ENCODE results near the gene ASNSD1. TPM values are rescaled to one million over a fixed set of nuclear protein-coding genes. Genes with fewer than 3 reads are reported as not detected.
"Not testable (repeated sequence)": the region's sequence is repeated elsewhere in the genome, so short reads cannot be mapped to it uniquely, and the experiment has no call there.

The ASNSD1 gene
- total and polyA plus RNA-seq, 5 donors from 2014 or later: 46.3 to 84.5 (median 56.8) TPM

GRCh38 chr2:189651284-189651683 lies 10.0 kb upstream of the ASNSD1 start:
- Mint-ChIP-seq H3K4me1 (peaks cover 0 to 6% (median 3%) of the 10 kb centered on the region in 4 donors), H3K9me3 (peaks cover 0 to 6% (median 1%) of the 10 kb centered on the region in 7 donors), H3K27me3 (no peaks in the 10 kb centered on the region), H3K4me3 (no peak overlapping the region), H3K36me3 (peaks cover 4% of the 10 kb centered on the region), H3K27ac (no peak overlapping the region)
- DNase-seq (no peak), ATAC-seq (ENCODE audit: low read depth in 2 of 2) (no peak)
- H3K36me3 ChIP-seq (ENCODE audit: control insufficient read depth, insufficient read depth, low read length): no peaks in the 10 kb centered on the region
- H3K4me3 ChIP-seq (ENCODE audit: low read depth, low read length): no peak overlapping the region
- no peaks in the 10 kb centered on the region for H3K27me3 ChIP-seq (ENCODE audit: control insufficient read depth, insufficient read depth, low read length)
- H3K9me3 ChIP-seq (ENCODE audit: control insufficient read depth in 2 of 2, low read length in 2 of 2): no peaks in the 10 kb centered on the region
- no peak overlapping the region for H3K27ac ChIP-seq (ENCODE audit: insufficient read depth, low read length, poor library complexity, severe bottlenecking)
- H3K4me1 ChIP-seq (ENCODE audit: control insufficient read depth, insufficient read depth, low read length, poor library complexity, severe bottlenecking): no peaks in the 10 kb centered on the region

DNA sequence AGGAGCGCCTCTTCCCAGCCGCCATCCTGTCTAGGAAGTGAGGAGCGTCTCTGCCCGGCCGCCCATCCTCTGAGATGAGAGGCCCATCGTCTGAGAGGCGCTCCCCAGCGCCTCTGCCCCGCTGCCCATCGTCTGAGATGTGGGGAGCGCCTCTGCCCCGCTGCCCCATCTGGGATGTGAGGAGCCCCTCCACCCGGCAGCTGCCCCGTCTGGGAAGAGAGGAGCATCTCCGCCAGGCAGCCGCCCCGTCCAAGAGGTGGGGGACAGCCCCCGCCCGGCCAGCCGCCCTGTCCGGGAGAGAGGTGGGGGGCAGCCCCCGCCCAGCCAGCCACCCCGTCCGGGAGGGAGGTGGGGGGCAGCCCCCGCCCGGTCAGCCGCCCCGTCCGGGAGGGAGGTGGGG lies 7.8 kb upstream of the ASNSD1 start:
- H3K27ac ChIP-seq (ENCODE audit: insufficient read depth, low read length, poor library complexity, severe bottlenecking): not testable (repeated sequence)

GRCh38 chr2:189654641-189655040 lies 6.6 kb upstream of the ASNSD1 start:
- Histone ChIP-seq H3K27me3 (ENCODE audit: control insufficient read depth, insufficient read depth, low read length) (no peaks in the 10 kb centered on the region), H3K36me3 (ENCODE audit: control insufficient read depth, insufficient read depth, low read length) (no peaks in the 10 kb centered on the region), H3K9me3 (ENCODE audit: control insufficient read depth in 2 of 2, low read length in 2 of 2) (no peaks in the 10 kb centered on the region), H3K27ac (ENCODE audit: insufficient read depth, low read length, poor library complexity, severe bottlenecking) (no peak overlapping the region), H3K4me3 (ENCODE audit: low read depth, low read length) (no peak overlapping the region), H3K4me1 (ENCODE audit: control insufficient read depth, insufficient read depth, low read length, poor library complexity, severe bottlenecking) (peaks cover 26% of the 10 kb centered on the region)
- Mint-ChIP-seq H3K4me1 (peaks cover 9 to 38% (median 25%) of the 10 kb centered on the region in 4 donors), H3K27ac (peak overlapping the region in 2 of 3 donors; percentile 17 to 55), H3K9me3 (peaks cover 0 to 6% (median 1%) of the 10 kb centered on the region in 7 donors), H3K36me3 (peaks cover 4% of the 10 kb centered on the region), H3K27me3 (no peaks in the 10 kb centered on the region), H3K4me3 (no peak overlapping the region)
- no peak for ATAC-seq (ENCODE audit: low read depth in 2 of 2)
- DNase-seq: no peak

More for the DNA sequence above, 7.8 kb upstream of the ASNSD1 start:
- peaks cover 16% of the 10 kb centered on the region for H3K4me1 ChIP-seq (ENCODE audit: control insufficient read depth, insufficient read depth, low read length, poor library complexity, severe bottlenecking)
- not testable (repeated sequence) for H3K27me3 Mint-ChIP-seq; ATAC-seq (ENCODE audit: low read depth in 2 of 2); H3K9me3 ChIP-seq (ENCODE audit: control insufficient read depth in 2 of 2, low read length in 2 of 2); H3K36me3 Mint-ChIP-seq; H3K36me3 ChIP-seq (ENCODE audit: control insufficient read depth, insufficient read depth, low read length); H3K4me3 ChIP-seq (ENCODE audit: low read depth, low read length); DNase-seq; H3K4me3 Mint-ChIP-seq; H3K27me3 ChIP-seq (ENCODE audit: control insufficient read depth, insufficient read depth, low read length); H3K9me3 Mint-ChIP-seq; H3K27ac Mint-ChIP-seq
- peaks cover 9 to 26% (median 16%) of the 10 kb centered on the region in 4 donors for H3K4me1 Mint-ChIP-seq

- peak overlapping the region; percentile 81 for H3K4me3 ChIP-seq (ENCODE audit: low read depth, low read length)
- Mint-ChIP-seq H3K4me3 (peak overlapping the region; percentile 69 to 77 (median 74)), H3K27me3 (no peaks in the 10 kb centered on the region), H3K36me3 (no peaks in the 10 kb centered on the region), H3K9me3 (peaks cover 0 to 1% (median 0%) of the 10 kb centered on the region in 7 donors), H3K4me1 (peaks cover 9 to 43% (median 28%) of the 10 kb centered on the region in 4 donors), H3K27ac (peak overlapping the region; percentile 85 to 98 (median 95))
- H3K27ac ChIP-seq (ENCODE audit: insufficient read depth, low read length, poor library complexity, severe bottlenecking): peak overlapping the region; percentile 78
- no peaks in the 10 kb centered on the region for H3K36me3 ChIP-seq (ENCODE audit: control insufficient read depth, insufficient read depth, low read length)
- no peaks in the 10 kb centered on the region for H3K9me3 ChIP-seq (ENCODE audit: control insufficient read depth in 2 of 2, low read length in 2 of 2)
- DNase-seq: peak; percentile 20 to 90 (median 63)
- H3K4me1 ChIP-seq (ENCODE audit: control insufficient read depth, insufficient read depth, low read length, poor library complexity, severe bottlenecking): peaks cover 43% of the 10 kb centered on the region
- peak; percentile 27 to 33 for ATAC-seq (ENCODE audit: low read depth in 2 of 2)
- H3K27me3 ChIP-seq (ENCODE audit: control insufficient read depth, insufficient read depth, low read length): no peaks in the 10 kb centered on the region
These were observed 3.4 kb upstream of the ASNSD1 start for GRCh38 chr2:189657867-189658266.

GRCh38 chr2:189658306-189659212 lies 2.7 kb upstream of the ASNSD1 start:
- H3K36me3 Mint-ChIP-seq: no peaks in the 10 kb centered on the region
- Histone ChIP-seq H3K36me3 (ENCODE audit: control insufficient read depth, insufficient read depth, low read length) (no peaks in the 10 kb centered on the region), H3K9me3 (ENCODE audit: control insufficient read depth in 2 of 2, low read length in 2 of 2) (no peaks in the 10 kb centered on the region), H3K4me1 (ENCODE audit: control insufficient read depth, insufficient read depth, low read length, poor library complexity, severe bottlenecking) (peaks cover 50% of the 10 kb centered on the region), H3K27ac (ENCODE audit: insufficient read depth, low read length, poor library complexity, severe bottlenecking) (peak overlapping the region; percentile 78), H3K27me3 (ENCODE audit: control insufficient read depth, insufficient read depth, low read length) (no peaks in the 10 kb centered on the region), H3K4me3 (ENCODE audit: low read depth, low read length) (peak overlapping the region; percentile 81)
- peak overlapping the region; percentile 85 to 98 (median 95) for H3K27ac Mint-ChIP-seq
- DNase-seq (peak in 2 of 3 donors; percentile 26 to 62), ATAC-seq (ENCODE audit: low read depth in 2 of 2) (no peak)
- H3K27me3 Mint-ChIP-seq: no peaks in the 10 kb centered on the region
- peaks cover 10 to 43% (median 31%) of the 10 kb centered on the region in 4 donors for H3K4me1 Mint-ChIP-seq
- peaks cover 0 to 1% (median 0%) of the 10 kb centered on the region in 7 donors for H3K9me3 Mint-ChIP-seq
- H3K4me3 Mint-ChIP-seq: peak overlapping the region; percentile 69 to 77 (median 74)

DNA sequence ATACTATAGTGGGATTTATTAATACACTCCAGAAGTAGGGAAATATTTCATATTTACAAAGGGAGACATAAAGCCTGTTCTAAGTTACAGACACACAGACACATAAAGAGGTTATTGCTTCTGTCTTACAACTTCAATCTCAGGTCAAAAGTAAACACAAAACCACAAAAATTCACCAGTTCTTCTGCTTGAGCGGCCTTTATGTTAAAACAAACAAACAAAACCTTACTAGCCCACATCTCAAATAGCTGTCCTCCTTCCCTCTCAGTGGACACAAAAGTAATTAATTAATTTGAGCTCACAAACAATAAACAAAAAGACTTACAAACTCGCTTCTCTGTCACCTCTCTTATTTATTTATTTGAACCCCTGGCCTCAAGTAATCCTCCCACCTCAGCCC lies 1.5 kb upstream of the ASNSD1 start:
- Mint-ChIP-seq H3K36me3 (peaks cover 4% of the 10 kb centered on the region), H3K9me3 (no peaks in the 10 kb centered on the region), H3K27me3 (no peaks in the 10 kb centered on the region), H3K4me1 (peaks cover 13 to 42% (median 38%) of the 10 kb centered on the region in 4 donors), H3K27ac (peak overlapping the region; percentile 86 to 98 (median 87)), H3K4me3 (peak overlapping the region in 2 of 4 donors; percentile 27 to 47)
- Histone ChIP-seq H3K4me1 (ENCODE audit: control insufficient read depth, insufficient read depth, low read length, poor library complexity, severe bottlenecking) (peaks cover 61% of the 10 kb centered on the region), H3K9me3 (ENCODE audit: control insufficient read depth in 2 of 2, low read length in 2 of 2) (no peaks in the 10 kb centered on the region), H3K4me3 (ENCODE audit: low read depth, low read length) (no peak overlapping the region), H3K27ac (ENCODE audit: insufficient read depth, low read length, poor library complexity, severe bottlenecking) (peak overlapping the region; percentile 78), H3K27me3 (ENCODE audit: control insufficient read depth, insufficient read depth, low read length) (no peaks in the 10 kb centered on the region), H3K36me3 (ENCODE audit: control insufficient read depth, insufficient read depth, low read length) (peaks cover 3% of the 10 kb centered on the region)
- ATAC-seq (ENCODE audit: low read depth in 2 of 2) (no peak), DNase-seq (no peak)

- H3K36me3 Mint-ChIP-seq: peaks cover 5% of the 10 kb centered on the region
- no peaks in the 10 kb centered on the region for H3K27me3 ChIP-seq (ENCODE audit: control insufficient read depth, insufficient read depth, low read length)
- peaks cover 9% of the 10 kb centered on the region for H3K36me3 ChIP-seq (ENCODE audit: control insufficient read depth, insufficient read depth, low read length)
- no peaks in the 10 kb centered on the region for H3K9me3 ChIP-seq (ENCODE audit: control insufficient read depth in 2 of 2, low read length in 2 of 2)
- no peak overlapping the region for H3K27ac ChIP-seq (ENCODE audit: insufficient read depth, low read length, poor library complexity, severe bottlenecking)
- no peak overlapping the region for H3K27ac Mint-ChIP-seq
- no peaks in the 10 kb centered on the region for H3K9me3 Mint-ChIP-seq
- no peak overlapping the region for H3K4me3 Mint-ChIP-seq
- peaks cover 63% of the 10 kb centered on the region for H3K4me1 ChIP-seq (ENCODE audit: control insufficient read depth, insufficient read depth, low read length, poor library complexity, severe bottlenecking)
- DNase-seq (no peak), ATAC-seq (ENCODE audit: low read depth in 2 of 2) (no peak)
- no peaks in the 10 kb centered on the region for H3K27me3 Mint-ChIP-seq
- H3K4me1 Mint-ChIP-seq: peaks cover 13 to 43% (median 41%) of the 10 kb centered on the region in 4 donors
- H3K4me3 ChIP-seq (ENCODE audit: low read depth, low read length): peak overlapping the region; percentile 15
These were observed 484 bp upstream of the ASNSD1 start for GRCh38 chr2:189660803-189661147.
